Adipocyte (in vitro differentiated cells): ENCODE data around the gene UGGT1.

Experiments
- DNase-seq: peaks from one replicate; pipeline ENCODE4 v3.0.0-alpha.2; 2015; ENCODE audit warnings: low read depth
- H3K27me3 ChIP-seq: replicated peaks from 2 replicates; pipeline ENCODE4 v1.7.0; 2013; ENCODE audit warnings: mild to moderate bottlenecking, low read length, moderate library complexity; ENCODE audit not compliant: control insufficient read depth, insufficient read depth
- H3K36me3 ChIP-seq: 2 replicates; pipeline ENCODE4 v1.7.0; 2013; ENCODE audit warnings: low read length, mild to moderate bottlenecking, moderate library complexity; ENCODE audit not compliant: control insufficient read depth, insufficient read depth, severe bottlenecking
- H3K4me1 ChIP-seq: 2 replicates; pipeline ENCODE4 v1.7.0; 2013; ENCODE audit warnings: mild to moderate bottlenecking, low read length, moderate library complexity; ENCODE audit not compliant: control insufficient read depth, insufficient read depth
- H3K4me3 ChIP-seq: 2 replicates; pipeline ENCODE4 v1.7.0; 2013; ENCODE audit warnings: mild to moderate bottlenecking, low read length, moderate library complexity
- H3K9ac ChIP-seq: 2 replicates; pipeline ENCODE4 v1.7.0; 2013; ENCODE audit warnings: mild to moderate bottlenecking, low read length, moderate library complexity
- H3K9me3 ChIP-seq: 2 replicates; pipeline ENCODE4 v1.7.0; 2013; ENCODE audit warnings: mild to moderate bottlenecking, low read length, moderate library complexity; ENCODE audit not compliant: control insufficient read depth

Gene UGGT1

DNA sequence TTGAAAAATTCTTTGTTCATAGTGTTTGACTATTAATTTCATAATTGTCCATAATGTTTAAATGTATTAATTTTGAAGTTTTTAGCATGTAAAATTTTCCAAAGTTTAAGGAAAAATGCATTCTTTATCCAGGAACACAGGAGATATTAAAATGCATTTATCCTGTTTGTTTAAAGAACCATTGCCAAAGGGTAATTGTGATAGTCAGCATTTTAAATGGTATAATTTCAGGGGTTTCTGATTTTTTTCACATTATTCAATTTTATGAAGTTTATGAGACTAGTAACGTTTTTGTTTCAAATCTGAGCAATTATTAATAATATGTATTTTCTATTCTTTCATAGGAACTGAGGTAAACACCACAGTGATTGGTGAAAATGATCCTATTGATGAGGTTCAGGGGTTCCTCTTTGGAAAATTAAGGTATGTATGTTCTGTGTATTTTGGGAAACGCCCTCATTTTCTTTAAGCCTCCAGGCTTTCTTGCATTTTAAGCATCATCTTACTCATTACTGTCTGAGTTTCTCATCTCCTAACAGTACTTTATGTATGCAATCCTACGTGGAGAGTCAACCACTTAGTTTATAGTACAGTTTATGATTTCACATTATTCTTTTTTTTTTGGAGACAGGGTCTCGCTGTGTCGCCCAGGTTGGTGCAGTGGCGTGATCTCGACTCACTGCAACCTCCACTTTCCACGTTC lies 25.1 kb downstream of the UGGT1 start:
- no peaks in the 10 kb centered on the region for H3K9me3 ChIP-seq
- peaks cover 75% of the 10 kb centered on the region for H3K36me3 ChIP-seq
- no peaks in the 10 kb centered on the region for H3K4me1 ChIP-seq
- no peaks in the 10 kb centered on the region for H3K27me3 ChIP-seq
- no peak for DNase-seq
- no peak overlapping the region for H3K9ac ChIP-seq
- no peak overlapping the region for H3K4me3 ChIP-seq

DNA sequence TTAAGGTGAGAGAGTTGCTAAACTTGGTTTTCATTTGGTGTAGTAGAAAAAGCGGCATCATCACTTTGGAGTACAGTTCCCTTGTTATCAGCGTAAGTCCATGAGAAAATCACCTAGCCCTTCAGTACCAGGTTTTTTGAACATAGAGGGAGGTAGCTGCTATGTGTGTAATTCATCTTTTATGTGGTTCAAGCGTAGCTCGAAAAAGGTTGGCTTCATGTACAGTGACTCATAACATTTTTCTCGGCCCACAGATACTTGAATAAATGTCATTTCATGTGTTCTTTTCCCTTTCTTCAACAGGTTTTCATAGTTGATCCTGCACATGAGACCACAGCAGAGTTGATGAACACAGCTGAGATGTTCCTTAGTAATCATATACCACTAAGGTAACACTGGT lies 43.6 kb downstream of the UGGT1 start:
- Histone ChIP-seq H3K27me3 (no peaks in the 10 kb centered on the region), H3K36me3 (peaks cover 87% of the 10 kb centered on the region), H3K4me1 (no peaks in the 10 kb centered on the region), H3K4me3 (no peak overlapping the region), H3K9me3 (no peaks in the 10 kb centered on the region), H3K9ac (no peak overlapping the region)
- no peak for DNase-seq

GRCh38 chr2:128137094-128137616 lies 46.2 kb downstream of the UGGT1 start:
- Histone ChIP-seq H3K4me1 (no peaks in the 10 kb centered on the region), H3K36me3 (peaks cover 83% of the 10 kb centered on the region), H3K9ac (no peak overlapping the region), H3K4me3 (no peak overlapping the region), H3K9me3 (no peaks in the 10 kb centered on the region), H3K27me3 (no peaks in the 10 kb centered on the region)
- no peak for DNase-seq

DNA sequence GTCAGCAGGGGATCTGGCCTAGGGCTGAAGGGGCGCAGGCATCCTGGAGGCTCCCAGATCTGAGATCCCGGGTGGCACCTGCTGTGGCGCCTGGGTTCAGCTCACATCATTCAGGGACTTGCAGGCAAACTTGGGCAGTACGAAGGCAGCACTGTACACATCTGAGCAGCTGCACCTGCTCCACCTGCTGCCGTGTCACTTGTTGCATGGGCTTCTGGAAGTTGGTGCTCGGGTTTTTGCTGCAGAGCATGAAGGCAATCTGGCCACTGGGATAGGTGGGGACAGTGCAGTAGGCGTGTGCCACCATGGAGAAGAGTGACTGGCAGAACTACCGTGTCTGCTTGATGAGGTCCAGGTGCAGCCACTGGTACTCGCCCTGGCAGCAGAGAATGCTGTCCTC lies 48.6 kb downstream of the UGGT1 start:
- Histone ChIP-seq H3K27me3 (no peaks in the 10 kb centered on the region), H3K36me3 (peaks cover 72% of the 10 kb centered on the region), H3K9me3 (no peaks in the 10 kb centered on the region), H3K4me1 (no peaks in the 10 kb centered on the region), H3K4me3 (no peak overlapping the region), H3K9ac (no peak overlapping the region)
- no peak for DNase-seq

GRCh38 chr2:128145651-128146050 lies 54.7 kb downstream of the UGGT1 start:
- H3K9ac ChIP-seq: no peak overlapping the region
- H3K4me1 ChIP-seq: no peaks in the 10 kb centered on the region
- no peaks in the 10 kb centered on the region for H3K9me3 ChIP-seq
- H3K36me3 ChIP-seq: peaks cover 70% of the 10 kb centered on the region
- no peak overlapping the region for H3K4me3 ChIP-seq
- H3K27me3 ChIP-seq: no peaks in the 10 kb centered on the region
- DNase-seq: peak; percentile 5

DNA sequence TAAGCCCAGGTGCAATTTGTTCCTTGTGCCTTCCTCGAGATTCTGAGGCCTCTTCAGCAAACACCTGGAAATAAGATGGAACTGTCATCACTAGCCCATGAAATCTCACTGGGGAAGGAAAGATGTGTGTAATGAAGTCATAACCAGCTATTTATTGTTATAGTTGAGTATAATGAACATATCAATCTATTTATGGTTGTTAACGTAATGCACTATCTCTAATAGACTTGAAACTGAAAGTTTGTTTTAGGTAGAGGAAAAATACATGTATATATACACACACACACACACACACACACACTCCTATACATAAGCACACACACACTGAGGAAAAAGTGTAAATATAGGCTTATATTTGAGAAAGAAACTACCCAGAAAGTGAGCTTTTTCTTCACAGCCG lies 62.8 kb downstream of the UGGT1 start:
- peaks cover 84% of the 10 kb centered on the region for H3K36me3 ChIP-seq
- H3K4me3 ChIP-seq: no peak overlapping the region
- DNase-seq: no peak

DNA sequence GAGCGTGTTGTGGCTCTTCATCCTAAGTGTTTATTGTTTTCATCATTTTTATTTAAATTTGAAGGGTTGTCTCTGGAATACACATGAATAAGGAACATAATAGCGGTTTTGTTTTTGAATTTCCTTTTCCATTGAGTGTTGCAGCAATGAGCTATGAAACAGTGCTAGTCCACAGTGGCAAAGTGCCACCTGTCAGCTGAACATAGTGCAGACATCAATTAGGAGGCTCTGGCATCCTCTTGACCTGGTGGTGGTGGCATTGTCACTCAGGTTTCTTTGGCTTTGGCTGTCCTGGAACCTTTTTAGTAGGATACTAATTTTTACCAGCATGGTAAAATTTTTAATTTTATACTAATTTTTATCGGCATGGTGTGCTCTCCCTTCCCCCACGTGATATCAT lies 63.2 kb downstream of the UGGT1 start:
- Histone ChIP-seq H3K4me1 (peaks cover 5% of the 10 kb centered on the region), H3K9me3 (no peaks in the 10 kb centered on the region), H3K9ac (no peak overlapping the region), H3K36me3 (peaks cover 82% of the 10 kb centered on the region), H3K27me3 (no peaks in the 10 kb centered on the region), H3K4me3 (no peak overlapping the region)
- DNase-seq: no peak

More for the DNA sequence above, 62.8 kb downstream of the UGGT1 start:
- Histone ChIP-seq H3K4me1 (peaks cover 5% of the 10 kb centered on the region), H3K27me3 (no peaks in the 10 kb centered on the region), H3K9me3 (no peaks in the 10 kb centered on the region), H3K9ac (no peak overlapping the region)

- Histone ChIP-seq H3K4me3 (no peak overlapping the region), H3K4me1 (peaks cover 5% of the 10 kb centered on the region), H3K9me3 (no peaks in the 10 kb centered on the region), H3K27me3 (no peaks in the 10 kb centered on the region), H3K9ac (no peak overlapping the region), H3K36me3 (peaks cover 87% of the 10 kb centered on the region)
- no peak for DNase-seq
These were observed 65.0 kb downstream of the UGGT1 start for GRCh38 chr2:128155970-128156369.

DNA sequence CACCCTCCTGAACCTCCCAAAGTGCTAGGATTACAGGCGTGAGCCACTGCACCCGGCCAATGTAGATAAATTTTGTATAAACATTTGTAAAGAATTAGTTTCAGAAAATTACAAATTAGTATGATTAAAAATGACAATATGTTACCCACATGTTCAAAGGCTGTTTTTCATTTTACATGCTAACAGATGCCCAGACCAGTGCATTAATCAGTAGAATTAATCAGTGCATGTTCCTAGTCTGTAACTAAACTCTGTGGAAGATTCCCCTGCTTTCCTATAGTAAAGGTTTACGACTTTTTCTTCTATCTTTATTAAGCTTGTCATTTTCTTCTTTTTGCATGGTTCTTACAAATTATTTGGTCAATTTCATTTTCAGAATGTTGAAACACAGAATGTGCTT lies 65.8 kb downstream of the UGGT1 start:
- no peaks in the 10 kb centered on the region for H3K9me3 ChIP-seq
- H3K4me3 ChIP-seq: no peak overlapping the region
- H3K36me3 ChIP-seq: peaks cover 84% of the 10 kb centered on the region
- H3K27me3 ChIP-seq: no peaks in the 10 kb centered on the region
- no peak overlapping the region for H3K9ac ChIP-seq
- no peak for DNase-seq
- H3K4me1 ChIP-seq: peaks cover 6% of the 10 kb centered on the region

- H3K27me3 ChIP-seq: no peaks in the 10 kb centered on the region
- H3K4me3 ChIP-seq: no peak overlapping the region
- H3K4me1 ChIP-seq: peaks cover 11% of the 10 kb centered on the region
- H3K9me3 ChIP-seq: no peaks in the 10 kb centered on the region
- peaks cover 76% of the 10 kb centered on the region for H3K36me3 ChIP-seq
- DNase-seq: no peak
- no peak overlapping the region for H3K9ac ChIP-seq
These were observed 66.6 kb downstream of the UGGT1 start for GRCh38 chr2:128157644-128158043.

DNA sequence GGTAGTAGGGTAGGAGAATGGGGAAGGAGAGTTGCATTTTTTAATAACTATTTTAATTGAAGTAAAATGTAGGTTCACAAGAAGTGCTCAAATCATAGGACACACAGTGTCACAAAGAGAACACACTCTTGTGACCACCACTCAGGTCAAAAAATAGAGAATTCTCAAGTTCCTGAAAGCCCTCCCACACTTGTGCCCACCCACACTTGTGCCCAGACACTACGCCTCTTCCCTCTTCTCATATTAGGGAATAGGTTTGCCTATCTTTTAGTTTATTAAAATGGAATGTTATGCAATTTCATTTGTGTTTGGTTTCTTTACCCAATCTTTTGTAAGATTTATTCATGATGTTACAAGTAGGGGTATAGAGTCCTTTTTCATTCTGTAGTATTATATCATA lies 67.2 kb downstream of the UGGT1 start:
- Histone ChIP-seq H3K27me3 (no peaks in the 10 kb centered on the region), H3K36me3 (peaks cover 71% of the 10 kb centered on the region)

GRCh38 chr2:128159437-128159836 lies 68.4 kb downstream of the UGGT1 start:
- H3K4me3 ChIP-seq: no peak overlapping the region
- H3K4me1 ChIP-seq: peaks cover 12% of the 10 kb centered on the region
- no peaks in the 10 kb centered on the region for H3K9me3 ChIP-seq
- no peak for DNase-seq
- no peak overlapping the region for H3K9ac ChIP-seq
- H3K36me3 ChIP-seq: peaks cover 62% of the 10 kb centered on the region
- H3K27me3 ChIP-seq: no peaks in the 10 kb centered on the region

More for the DNA sequence above, 67.2 kb downstream of the UGGT1 start:
- H3K4me3 ChIP-seq: no peak overlapping the region
- no peak overlapping the region for H3K9ac ChIP-seq
- no peaks in the 10 kb centered on the region for H3K9me3 ChIP-seq
- no peak for DNase-seq
- H3K4me1 ChIP-seq: peaks cover 12% of the 10 kb centered on the region
